HG02759 (cell line): ENCODE results near the gene ZNF592.
A peak's percentile ranks its signal among the peaks of the same experiment; 100 is the strongest.

Experiments
- ATAC-seq: cut with Tn5 transposase; IDR thresholded peaks from one replicate; pipeline ENCODE4 v1.9.1; 2021; ENCODE audit warnings: mild to moderate bottlenecking, moderate library complexity; ENCODE audit not compliant: unreplicated experiment

The ZNF592 gene

DNA sequence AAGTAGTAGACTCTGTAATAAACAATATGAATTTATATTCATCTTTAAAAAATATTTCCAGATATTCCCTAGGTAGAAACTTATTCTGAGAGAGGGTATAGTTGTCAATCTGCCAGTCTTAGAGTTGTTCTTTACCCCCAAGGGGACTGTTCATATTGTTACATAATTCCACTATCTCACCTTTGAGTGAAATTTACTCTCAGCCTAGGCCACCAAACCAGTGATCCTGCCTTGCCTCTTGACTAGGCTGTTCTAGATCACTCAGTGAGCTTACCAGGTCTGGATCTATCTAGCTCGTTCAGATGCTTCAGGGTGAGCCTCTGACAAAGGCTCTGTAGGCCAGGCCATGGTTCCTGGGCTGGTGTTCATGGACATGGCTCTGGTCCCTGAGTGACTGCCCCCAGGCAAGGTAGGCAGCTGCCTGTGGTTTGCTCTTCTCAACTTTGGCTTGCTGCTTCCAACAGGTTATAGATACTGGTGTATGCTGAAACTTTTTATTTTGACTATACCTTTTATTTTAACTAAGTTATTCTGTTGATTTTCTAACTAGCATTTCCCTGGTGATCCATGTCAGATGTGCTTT is 27.6 kb downstream of the ZNF592 start:
- ATAC-seq = no peak

DNA sequence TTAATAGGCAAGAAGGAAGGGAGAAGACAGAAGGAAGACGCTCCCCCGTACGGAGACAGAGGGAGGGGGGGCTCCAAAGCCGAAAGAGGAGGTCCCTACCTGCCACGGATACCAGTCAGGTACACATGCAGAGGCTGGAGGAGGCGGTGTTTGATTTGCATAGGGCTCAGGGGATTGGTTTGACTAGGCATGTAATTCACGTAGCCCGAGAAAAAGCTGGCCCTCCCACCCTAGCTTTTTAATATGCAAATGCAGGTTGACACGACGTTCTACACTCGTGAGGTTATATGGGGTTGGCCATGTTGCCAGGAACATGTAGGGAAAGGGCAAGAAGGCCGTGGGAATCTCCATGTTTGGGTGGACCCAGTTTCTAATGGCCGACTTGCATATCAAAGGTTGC is 29.8 kb downstream of the ZNF592 start:
- no peak for ATAC-seq

- no peak for ATAC-seq
Measured at GRCh38 chr15:84780492-84780891, 32.1 kb downstream of the ZNF592 start.

- ATAC-seq = no peak
Measured at GRCh38 chr15:84781495-84781894, 33.1 kb downstream of the ZNF592 start.

DNA sequence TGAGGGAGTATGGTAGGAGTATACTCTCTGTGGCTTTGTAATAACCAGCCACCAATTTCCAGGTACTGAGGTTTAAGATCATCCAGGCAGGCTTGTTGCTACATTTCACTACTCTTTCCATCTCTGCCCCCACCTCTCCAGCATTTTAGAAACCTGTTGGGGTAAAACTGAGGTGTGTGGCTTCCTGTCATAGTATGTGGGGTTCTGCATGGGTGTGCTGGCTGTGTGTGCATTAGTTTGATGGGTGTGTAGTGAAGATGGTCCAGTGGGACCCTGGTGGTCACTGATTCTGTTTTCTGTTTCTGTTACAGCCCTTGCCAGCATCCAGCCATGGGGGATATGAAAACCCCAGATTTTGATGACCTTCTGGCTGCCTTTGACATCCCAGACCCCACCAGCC is 34.0 kb downstream of the ZNF592 start:
- no peak for ATAC-seq

- no peak for ATAC-seq
Measured at GRCh38 chr15:84783493-84784251, 35.3 kb downstream of the ZNF592 start.

GRCh38 chr15:84784262-84784661 is 35.9 kb downstream of the ZNF592 start:
- no peak for ATAC-seq

DNA sequence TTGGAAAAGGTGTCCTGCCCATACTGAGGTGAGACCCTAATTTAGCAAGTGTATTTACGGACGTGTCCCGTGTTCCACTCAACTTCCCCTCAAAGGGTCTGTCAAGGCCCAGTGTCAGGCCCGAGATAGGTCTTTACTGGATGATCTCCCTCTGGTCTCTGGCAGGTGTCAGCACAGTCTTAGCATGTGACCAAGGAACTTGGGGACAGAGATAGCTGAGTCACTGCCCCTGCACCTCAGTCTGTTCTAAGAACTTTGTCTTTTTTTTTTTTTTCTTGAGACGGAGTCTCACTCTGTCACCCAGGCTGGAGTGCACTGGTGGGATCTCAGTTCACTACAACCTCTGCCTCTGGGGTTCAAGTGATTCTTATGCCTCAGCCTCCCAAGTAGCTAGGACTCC is 36.7 kb downstream of the ZNF592 start:
- ATAC-seq = no peak

DNA sequence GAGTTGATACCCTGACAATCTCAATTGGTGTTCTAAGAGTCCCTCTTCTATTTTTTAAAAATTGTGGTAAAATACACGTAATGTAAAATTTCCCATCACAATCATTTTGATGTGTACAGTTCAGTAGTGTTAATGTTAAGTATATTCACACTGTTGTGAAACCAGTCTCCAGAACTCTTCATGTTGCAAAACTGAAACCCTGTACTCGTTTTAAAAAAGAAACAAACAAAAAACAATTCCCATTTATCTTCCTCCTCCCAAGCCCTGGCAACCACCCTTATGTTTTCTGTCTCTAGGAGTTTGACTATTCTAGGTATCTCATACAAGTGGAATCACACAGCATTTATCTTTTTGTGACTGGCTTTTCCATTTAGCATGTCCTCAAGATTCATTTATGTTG is 40.1 kb downstream of the ZNF592 start:
- ATAC-seq = no peak

DNA sequence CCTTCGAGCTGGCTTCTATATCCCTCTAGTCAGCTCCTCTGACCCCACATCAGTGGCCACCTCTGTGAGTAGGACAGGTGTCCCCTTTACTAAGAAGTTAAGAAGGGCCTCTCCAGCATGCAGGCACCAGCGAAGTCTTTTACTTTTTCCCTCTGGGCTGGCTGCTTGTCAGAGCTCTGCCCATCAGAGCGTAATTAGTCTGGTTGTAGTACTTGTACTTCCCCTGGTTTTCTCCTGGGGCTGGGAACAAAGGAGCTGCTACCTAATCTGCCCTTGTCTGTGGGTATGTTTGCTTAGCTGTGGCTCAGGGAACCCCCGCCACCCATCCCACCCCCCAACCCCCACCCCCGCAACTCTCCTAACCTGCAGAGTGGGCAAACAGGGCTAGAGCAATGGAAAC is 41.4 kb downstream of the ZNF592 start:
- ATAC-seq = peak; percentile 38

GRCh38 chr15:84790676-84791075 is 42.3 kb downstream of the ZNF592 start:
- no peak for ATAC-seq

DNA sequence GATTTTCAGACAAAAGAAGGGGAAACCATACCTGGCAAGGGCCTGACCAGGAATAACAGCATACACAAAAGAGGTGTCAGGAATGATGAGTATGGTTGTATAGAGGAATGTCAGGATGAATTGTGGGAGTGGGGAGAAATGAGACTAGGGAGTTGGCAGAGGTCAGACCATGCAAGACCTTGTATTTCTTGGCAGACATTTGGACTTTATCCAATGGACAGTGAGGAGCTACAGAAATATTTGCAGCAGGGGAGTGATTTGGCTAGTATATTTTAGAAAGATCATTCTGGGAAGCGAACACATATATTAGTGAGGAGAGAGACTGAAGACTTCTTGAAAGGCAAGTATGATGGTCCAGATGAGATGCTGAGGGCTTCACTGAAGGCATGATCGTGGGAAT is 43.4 kb downstream of the ZNF592 start:
- no peak for ATAC-seq

- no peak for ATAC-seq
Measured at GRCh38 chr15:84793431-84794161, 45.2 kb downstream of the ZNF592 start.

- ATAC-seq = no peak
Measured at GRCh38 chr15:84794162-84794547, 45.8 kb downstream of the ZNF592 start.

GRCh38 chr15:84795186-84795585 is 46.8 kb downstream of the ZNF592 start:
- ATAC-seq = no peak

GRCh38 chr15:84797212-84797611 is 48.8 kb downstream of the ZNF592 start:
- no peak for ATAC-seq

GRCh38 chr15:84797801-84798200 is 49.4 kb downstream of the ZNF592 start:
- ATAC-seq = no peak

- no peak for ATAC-seq
Measured at GRCh38 chr15:84798436-84798946, 50.1 kb downstream of the ZNF592 start.

GRCh38 chr15:84799511-84800187 is 51.3 kb downstream of the ZNF592 start:
- no peak for ATAC-seq

- ATAC-seq = no peak
Measured at GRCh38 chr15:84800365-84800806, 52.0 kb downstream of the ZNF592 start.
